Neural progenitor cell (in vitro differentiated cells): ENCODE measurements around the gene PLEKHG5. TPM values are rescaled to one million over a fixed set of nuclear protein-coding genes. Genes with fewer than 3 reads are reported as not detected.

Experiments used
- DNase-seq: peaks from one replicate; pipeline ENCODE4 v3.0.0-alpha.2; 2016; ENCODE audit warnings: low spot score
- H2AFZ ChIP-seq: fragments of 200-600 bp; sonication (generic); replicated peaks from 2 replicates; pipeline ENCODE4 v1.6.1; 2016; ENCODE audit warnings: antibody characterized with exemption
- H3F3A ChIP-seq: fragments of 200-600 bp; sonication (generic); 2 replicates; pipeline ENCODE4 v1.6.1; 2016; ENCODE audit warnings: antibody characterized with exemption, low read depth
- H3K27ac ChIP-seq: fragments of 200-600 bp; sonication (generic); 2 replicates; pipeline ENCODE4 v1.5.1; 2016; ENCODE audit warnings: mild to moderate bottlenecking
- H3K27me3 ChIP-seq: fragments of 200-600 bp; sonication (generic); 2 replicates; pipeline ENCODE4 v1.6.1; 2016; ENCODE audit warnings: mild to moderate bottlenecking, moderate library complexity
- H3K36me3 ChIP-seq: fragments of 200-600 bp; sonication (generic); 2 replicates; pipeline ENCODE4 v1.5.1; 2016
- H3K4me1 ChIP-seq: fragments of 200-600 bp; sonication (generic); 2 replicates; pipeline ENCODE4 v1.6.1; 2016; ENCODE audit warnings: mixed run types
- H3K4me2 ChIP-seq: fragments of 200-600 bp; sonication (generic); 2 replicates; pipeline ENCODE4 v1.6.1; 2016
- H3K4me3 ChIP-seq: fragments of 200-600 bp; sonication (generic); 2 replicates; pipeline ENCODE4 v1.5.1; 2016
- H3K79me2 ChIP-seq: fragments of 200-600 bp; sonication (generic); 2 replicates; pipeline ENCODE4 v1.6.1; 2016; ENCODE audit warnings: low read depth
- H3K9ac ChIP-seq: fragments of 200-600 bp; sonication (generic); 2 replicates; pipeline ENCODE4 v1.6.1; 2016
- H3K9me3 ChIP-seq: fragments of 200-600 bp; sonication (generic); 2 replicates; pipeline ENCODE4 v1.5.1; 2016; ENCODE audit warnings: low read depth
- H4K20me1 ChIP-seq: fragments of 200-600 bp; sonication (generic); 2 replicates; pipeline ENCODE4 v1.6.1; 2016; ENCODE audit warnings: low read depth
- H3K27ac Mint-ChIP-seq: 3 replicates; pipeline ENCODE4 v1.8.0; 2021; ENCODE audit warnings: mixed read lengths
- H3K27me3 Mint-ChIP-seq: 2 replicates; pipeline ENCODE4 v1.8.0; 2022; ENCODE audit warnings: low read depth, mild to moderate bottlenecking, inconsistent platforms, moderate library complexity, mixed read lengths; ENCODE audit not compliant: insufficient read depth
- H3K36me3 Mint-ChIP-seq: 3 replicates; pipeline ENCODE4 v1.8.0; 2021; ENCODE audit warnings: mixed read lengths
- H3K4me1 Mint-ChIP-seq: 3 replicates; pipeline ENCODE4 v1.8.0; 2021; ENCODE audit warnings: mixed read lengths
- H3K4me3 Mint-ChIP-seq: 3 replicates; pipeline ENCODE4 v1.8.0; 2021; ENCODE audit warnings: mild to moderate bottlenecking, moderate library complexity, mixed read lengths
- H3K9me3 Mint-ChIP-seq: 3 replicates; pipeline ENCODE4 v1.8.0; 2020; ENCODE audit warnings: mixed read lengths
- EZH2 ChIP-seq: fragments of 200-600 bp; sonication (generic); IDR thresholded peaks from 2 replicates; pipeline ENCODE4 v1.6.1; 2017; ENCODE audit warnings: antibody characterized with exemption, mild to moderate bottlenecking, moderate library complexity
- EZH2phosphoT487 ChIP-seq: fragments of 200-600 bp; sonication (generic); IDR thresholded peaks from 2 replicates; pipeline ENCODE4 v1.6.1; 2017; ENCODE audit warnings: antibody characterized with exemption
- total RNA-seq: library from RNA; depleted of rRNA; stranded (reverse); fragments of >200 nt; gene quantifications from 2 replicates; pipeline ENCODE4 v1.2.3, GENCODE V29; 2015; ENCODE audit warnings: low replicate concordance
- TF ChIP-seq, protein P1 (sequence below): fragments of 200-600 bp; sonication (generic); IDR thresholded peaks from 2 replicates; pipeline ENCODE4 v1.5.1; 2017; ENCODE audit warnings: antibody characterized with exemption, mild to moderate bottlenecking

Gene PLEKHG5
- total RNA-seq, 1 donor from 2014 or later, result 7.4 TPM

DNA sequence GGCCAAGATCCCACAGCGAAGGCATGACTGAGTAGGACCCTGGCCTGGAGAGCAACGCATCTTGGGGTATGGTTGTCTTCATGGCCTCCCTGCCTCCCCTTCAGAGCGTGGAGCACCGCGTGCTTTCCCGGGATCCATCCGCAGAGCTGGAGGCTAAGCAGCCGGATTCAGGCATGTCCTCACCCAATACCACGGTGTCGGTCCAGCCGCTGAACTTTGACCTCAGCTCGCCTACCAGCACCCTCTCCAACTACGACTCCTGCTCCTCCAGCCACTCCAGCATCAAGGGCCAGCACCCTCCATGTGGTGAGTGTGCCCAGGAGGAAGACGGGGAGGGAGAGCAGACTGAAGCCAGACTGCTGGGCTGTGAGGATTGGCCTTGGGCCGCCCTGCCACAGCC is 47.1 kb downstream of the PLEKHG5 start:
- Mint-ChIP-seq H3K27ac (no peak overlapping the region), H3K27me3 (peaks cover 19% of the 10 kb centered on the region), H3K4me1 (peaks cover 31% of the 10 kb centered on the region), H3K9me3 (no peaks in the 10 kb centered on the region), H3K4me3 (no peak overlapping the region), H3K36me3 (no peaks in the 10 kb centered on the region)
- no peak overlapping the region for H3K4me2 ChIP-seq
- H3K4me1 ChIP-seq, result peaks cover 19% of the 10 kb centered on the region
- no peak overlapping the region for H3K4me3 ChIP-seq
- no peak for DNase-seq
- no peaks in the 10 kb centered on the region for H3K9me3 ChIP-seq
- H3K27me3 ChIP-seq, result peaks cover 49% of the 10 kb centered on the region
- no peak overlapping the region for H3K27ac ChIP-seq
- H4K20me1 ChIP-seq, result no peaks in the 10 kb centered on the region
- H3K36me3 ChIP-seq, result no peaks in the 10 kb centered on the region
- H2AFZ ChIP-seq, result no peak overlapping the region
- H3K79me2 ChIP-seq, result no peaks in the 10 kb centered on the region
- no peak overlapping the region for H3K9ac ChIP-seq
- peaks cover 48% of the 10 kb centered on the region for H3F3A ChIP-seq
- TF ChIP-seq, protein P1, sequence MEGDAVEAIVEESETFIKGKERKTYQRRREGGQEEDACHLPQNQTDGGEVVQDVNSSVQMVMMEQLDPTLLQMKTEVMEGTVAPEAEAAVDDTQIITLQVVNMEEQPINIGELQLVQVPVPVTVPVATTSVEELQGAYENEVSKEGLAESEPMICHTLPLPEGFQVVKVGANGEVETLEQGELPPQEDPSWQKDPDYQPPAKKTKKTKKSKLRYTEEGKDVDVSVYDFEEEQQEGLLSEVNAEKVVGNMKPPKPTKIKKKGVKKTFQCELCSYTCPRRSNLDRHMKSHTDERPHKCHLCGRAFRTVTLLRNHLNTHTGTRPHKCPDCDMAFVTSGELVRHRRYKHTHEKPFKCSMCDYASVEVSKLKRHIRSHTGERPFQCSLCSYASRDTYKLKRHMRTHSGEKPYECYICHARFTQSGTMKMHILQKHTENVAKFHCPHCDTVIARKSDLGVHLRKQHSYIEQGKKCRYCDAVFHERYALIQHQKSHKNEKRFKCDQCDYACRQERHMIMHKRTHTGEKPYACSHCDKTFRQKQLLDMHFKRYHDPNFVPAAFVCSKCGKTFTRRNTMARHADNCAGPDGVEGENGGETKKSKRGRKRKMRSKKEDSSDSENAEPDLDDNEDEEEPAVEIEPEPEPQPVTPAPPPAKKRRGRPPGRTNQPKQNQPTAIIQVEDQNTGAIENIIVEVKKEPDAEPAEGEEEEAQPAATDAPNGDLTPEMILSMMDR, result no peak
- TF ChIP-seq EZH2phosphoT487, result no peak
- TF ChIP-seq EZH2, result no peak

DNA sequence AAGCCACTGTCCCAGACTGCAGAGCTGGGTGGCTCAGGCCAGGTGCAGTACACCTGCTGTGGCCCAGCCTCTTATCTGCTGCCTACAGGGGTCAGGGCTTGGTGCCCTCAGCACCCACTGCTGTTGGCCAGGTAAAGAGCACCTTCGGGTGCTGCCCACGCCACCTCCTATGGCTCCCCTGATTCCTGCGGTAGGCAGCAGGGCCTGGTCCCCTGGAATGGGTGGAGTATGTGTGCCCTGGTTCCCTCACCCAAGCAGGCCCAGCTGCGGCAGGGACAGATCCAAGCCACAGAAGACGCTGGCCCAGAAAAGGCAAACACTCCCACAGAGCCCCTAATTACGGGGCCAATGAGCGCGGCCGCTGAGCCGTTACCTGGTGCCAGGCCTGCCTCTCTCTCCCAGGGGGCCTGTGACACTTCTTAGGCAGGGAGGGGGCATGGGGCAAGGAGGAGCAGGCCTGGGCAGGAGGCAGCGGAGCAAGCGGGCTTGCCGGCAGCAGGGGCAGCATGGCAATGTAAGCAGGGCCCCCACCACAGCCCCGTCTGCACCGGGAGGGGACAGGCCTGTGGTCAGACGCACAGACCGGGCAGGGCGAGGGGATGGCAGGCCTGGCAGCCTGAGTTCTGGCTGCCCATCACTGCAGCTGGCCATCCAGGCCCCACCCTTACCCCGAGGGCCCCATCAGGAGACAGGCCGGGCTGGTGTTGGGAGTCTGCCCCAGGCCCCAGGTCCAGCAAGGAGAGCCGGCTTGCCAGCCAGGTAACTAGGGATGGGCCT is 47.9 kb downstream of the PLEKHG5 start:
- Histone ChIP-seq H3K4me3 (no peak overlapping the region), H3K4me2 (no peak overlapping the region)
- H3K36me3 Mint-ChIP-seq, result no peaks in the 10 kb centered on the region

DNA sequence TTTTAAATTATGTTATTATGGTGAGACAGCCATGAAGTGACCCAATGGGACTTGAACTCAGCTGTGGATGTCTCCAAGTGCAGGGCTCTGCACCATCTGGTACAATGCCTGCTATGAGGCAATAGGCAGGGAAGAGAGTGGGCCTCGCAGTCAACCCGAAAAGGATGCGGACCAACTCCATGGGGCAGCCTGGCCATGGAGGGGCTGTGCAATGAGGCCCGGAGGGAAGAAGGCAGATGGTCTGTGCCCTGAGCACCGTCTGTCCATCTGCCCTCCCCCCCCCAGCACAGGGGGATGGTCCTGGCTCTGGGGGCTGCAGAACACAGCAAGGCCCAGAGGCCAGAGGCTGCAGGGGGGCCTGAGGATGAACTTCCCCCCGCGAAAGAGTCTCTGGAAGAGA is 49.9 kb downstream of the PLEKHG5 start:
- DNase-seq, result no peak
- no peak overlapping the region for H3K9ac ChIP-seq
- peaks cover 34% of the 10 kb centered on the region for H3K27me3 ChIP-seq
- no peak for TF ChIP-seq EZH2
- TF ChIP-seq, protein P1, result no peak
- no peak for TF ChIP-seq EZH2phosphoT487
- H3K27ac ChIP-seq, result no peak overlapping the region
- Mint-ChIP-seq H3K36me3 (no peaks in the 10 kb centered on the region), H3K27me3 (peaks cover 22% of the 10 kb centered on the region), H3K9me3 (no peaks in the 10 kb centered on the region), H3K27ac (no peak overlapping the region), H3K4me3 (peak overlapping the region; percentile 64), H3K4me1 (peaks cover 41% of the 10 kb centered on the region)
- peaks cover 31% of the 10 kb centered on the region for H3F3A ChIP-seq
- peaks cover 5% of the 10 kb centered on the region for H4K20me1 ChIP-seq
- H2AFZ ChIP-seq, result no peak overlapping the region
- H3K79me2 ChIP-seq, result no peaks in the 10 kb centered on the region
- H3K9me3 ChIP-seq, result no peaks in the 10 kb centered on the region
- H3K36me3 ChIP-seq, result no peaks in the 10 kb centered on the region
- no peak overlapping the region for H3K4me2 ChIP-seq
- no peak overlapping the region for H3K4me3 ChIP-seq
- peaks cover 8% of the 10 kb centered on the region for H3K4me1 ChIP-seq

More for the DNA sequence above, 47.9 kb downstream of the PLEKHG5 start:
- peaks cover 5% of the 10 kb centered on the region for H4K20me1 ChIP-seq
- peaks cover 51% of the 10 kb centered on the region for H3F3A ChIP-seq
- H2AFZ ChIP-seq, result no peak overlapping the region
- no peak for TF ChIP-seq EZH2phosphoT487
- TF ChIP-seq, protein P1, result no peak
- TF ChIP-seq EZH2, result no peak
- H3K4me1 Mint-ChIP-seq, result peaks cover 32% of the 10 kb centered on the region
- H3K4me3 Mint-ChIP-seq, result no peak overlapping the region
- no peaks in the 10 kb centered on the region for H3K9me3 Mint-ChIP-seq
- no peaks in the 10 kb centered on the region for H3K36me3 ChIP-seq
- no peak overlapping the region for H3K9ac ChIP-seq
- no peak overlapping the region for H3K27ac ChIP-seq
- H3K27ac Mint-ChIP-seq, result no peak overlapping the region
- no peaks in the 10 kb centered on the region for H3K79me2 ChIP-seq
- peaks cover 46% of the 10 kb centered on the region for H3K27me3 ChIP-seq
- no peak for DNase-seq
- H3K27me3 Mint-ChIP-seq, result peaks cover 21% of the 10 kb centered on the region
- H3K4me1 ChIP-seq, result peaks cover 13% of the 10 kb centered on the region
- no peaks in the 10 kb centered on the region for H3K9me3 ChIP-seq
